Measurements from ENCODE around the gene RBFOX2.

DNA sequence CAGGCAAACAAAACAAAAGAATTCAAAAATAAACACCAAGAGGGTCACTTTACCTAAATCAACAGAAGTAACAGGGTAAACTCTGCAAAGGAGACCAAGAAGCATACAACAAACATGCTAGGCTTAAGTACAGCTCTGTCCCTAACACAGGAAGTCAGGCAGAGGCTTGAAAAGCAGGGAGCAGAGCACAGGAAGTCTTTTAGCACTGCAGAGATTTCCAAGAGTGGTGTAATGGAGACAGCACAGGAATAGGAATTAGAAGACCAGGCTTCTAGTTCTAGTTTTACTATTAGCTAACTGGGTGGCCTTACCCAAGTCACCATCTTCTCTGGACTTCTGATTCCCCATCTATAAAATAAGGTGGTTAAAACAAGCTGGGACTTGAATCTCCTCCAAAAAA lies 1.9 kb downstream of the RBFOX2 start:
- TF ChIP-seq, protein P1, sequence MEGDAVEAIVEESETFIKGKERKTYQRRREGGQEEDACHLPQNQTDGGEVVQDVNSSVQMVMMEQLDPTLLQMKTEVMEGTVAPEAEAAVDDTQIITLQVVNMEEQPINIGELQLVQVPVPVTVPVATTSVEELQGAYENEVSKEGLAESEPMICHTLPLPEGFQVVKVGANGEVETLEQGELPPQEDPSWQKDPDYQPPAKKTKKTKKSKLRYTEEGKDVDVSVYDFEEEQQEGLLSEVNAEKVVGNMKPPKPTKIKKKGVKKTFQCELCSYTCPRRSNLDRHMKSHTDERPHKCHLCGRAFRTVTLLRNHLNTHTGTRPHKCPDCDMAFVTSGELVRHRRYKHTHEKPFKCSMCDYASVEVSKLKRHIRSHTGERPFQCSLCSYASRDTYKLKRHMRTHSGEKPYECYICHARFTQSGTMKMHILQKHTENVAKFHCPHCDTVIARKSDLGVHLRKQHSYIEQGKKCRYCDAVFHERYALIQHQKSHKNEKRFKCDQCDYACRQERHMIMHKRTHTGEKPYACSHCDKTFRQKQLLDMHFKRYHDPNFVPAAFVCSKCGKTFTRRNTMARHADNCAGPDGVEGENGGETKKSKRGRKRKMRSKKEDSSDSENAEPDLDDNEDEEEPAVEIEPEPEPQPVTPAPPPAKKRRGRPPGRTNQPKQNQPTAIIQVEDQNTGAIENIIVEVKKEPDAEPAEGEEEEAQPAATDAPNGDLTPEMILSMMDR (IDR thresholded peaks at IDR 0.05): no peak
- no peak for TF ChIP-seq POLR2A (IDR thresholded peaks at IDR 0.05)
